ENCODE measurements around the gene GSTM1.

DNA sequence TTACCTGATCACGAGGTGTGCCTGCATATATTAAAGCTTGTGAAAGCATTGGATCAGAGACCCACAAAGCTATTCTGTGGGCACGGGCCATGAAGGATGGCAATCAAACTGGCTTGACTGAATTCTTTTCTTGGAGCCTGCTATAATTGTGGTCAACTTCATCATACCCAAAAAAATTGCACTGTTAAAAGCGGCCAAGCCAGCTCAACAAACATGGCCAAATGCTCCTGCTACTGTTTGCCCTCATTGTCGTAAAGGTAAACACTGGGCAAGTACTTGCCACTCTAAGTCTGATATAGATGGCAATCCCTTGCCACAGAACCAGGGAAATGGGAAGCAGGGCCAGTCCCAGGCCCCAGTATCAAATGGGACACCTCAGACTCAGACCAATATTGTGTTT is 17.8 kb downstream of the GSTM1 start:
- no peak for TF ChIP-seq POLR2A (IDR thresholded peaks at IDR 0.05)
- TF ChIP-seq CTCF (IDR thresholded peaks at IDR 0.05), result no peak
